ENCODE data around the gene UFC1.
"Not testable (repeated sequence)": the region's sequence is repeated elsewhere in the genome, so short reads cannot be mapped to it uniquely, and the experiment has no call there.

The UFC1 gene

DNA sequence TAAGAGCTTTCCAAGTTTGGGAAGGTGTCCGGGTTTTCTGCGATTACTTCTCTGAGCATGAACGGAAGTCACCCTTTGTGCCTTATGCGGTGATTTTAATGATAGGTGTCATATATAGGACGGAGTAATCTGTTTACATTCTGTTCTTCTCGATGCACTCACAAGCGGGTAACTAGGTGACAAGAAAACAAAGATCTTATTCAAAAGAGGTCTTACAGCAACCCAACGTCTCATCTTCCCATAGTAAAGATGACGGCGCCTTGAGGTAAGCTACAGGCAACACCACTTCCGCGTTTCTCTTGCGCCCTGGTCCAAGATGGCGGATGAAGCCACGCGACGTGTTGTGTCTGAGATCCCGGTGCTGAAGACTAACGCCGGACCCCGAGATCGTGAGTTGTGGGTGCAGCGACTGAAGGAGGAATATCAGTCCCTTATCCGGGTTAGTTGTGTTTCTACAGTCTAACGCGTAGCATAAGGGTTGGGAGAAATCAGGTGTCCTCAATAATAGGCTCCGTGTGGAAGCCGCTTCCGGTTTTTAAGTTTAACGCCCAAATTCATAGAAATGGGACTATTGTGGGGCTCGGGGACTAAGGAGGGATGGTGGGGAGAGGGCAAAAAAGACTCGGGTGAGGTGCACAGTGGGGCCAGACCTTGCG, at the start of gene UFC1:
UFC1 (plus strand) TSS at position 297 of the 656 bp plus-strand sequence; CDS start at position 317, 20 bp downstream.
- DNase-seq, result peak; percentile 90 to 94

DNA sequence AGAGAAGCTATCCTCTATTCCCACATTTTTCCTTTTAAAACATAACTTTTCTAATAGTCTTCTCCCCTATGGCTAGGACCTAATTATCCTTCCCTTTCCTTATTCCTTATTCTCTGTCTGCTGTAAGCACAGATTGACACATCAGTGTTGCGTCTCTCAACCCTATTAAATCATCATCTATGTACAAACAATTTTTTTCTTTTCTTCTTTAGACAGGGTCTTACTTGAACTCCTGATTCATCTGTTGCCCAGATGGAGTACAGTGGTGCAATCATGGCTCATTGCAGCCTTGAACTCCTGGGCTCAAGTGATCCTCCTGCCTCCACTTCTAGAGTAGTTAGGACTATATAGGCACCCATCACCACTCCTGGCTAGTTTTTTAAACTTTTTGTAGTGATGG, 47.3 kb upstream of the UFC1 start:
- no peak for DNase-seq

DNA sequence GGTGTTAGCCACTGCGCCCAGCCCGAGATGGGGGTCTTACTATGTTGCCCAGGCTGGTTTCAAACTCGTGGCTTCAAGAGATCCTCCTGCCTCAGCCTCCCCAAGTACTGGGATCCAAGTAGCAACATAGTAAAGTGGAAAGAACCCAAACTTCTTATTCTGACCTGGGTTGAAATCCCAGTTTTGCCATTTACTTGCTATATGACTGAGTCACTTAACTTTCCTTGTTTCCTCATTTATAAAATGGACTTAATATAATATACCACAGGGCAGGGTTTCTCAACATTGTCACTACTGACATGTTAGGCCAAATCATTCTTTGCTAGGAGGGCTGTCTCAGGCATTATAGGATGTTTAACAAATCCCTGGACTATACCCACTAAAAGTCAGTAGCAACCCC, 42.7 kb upstream of the UFC1 start:
- DNase-seq, result no peak

DNA sequence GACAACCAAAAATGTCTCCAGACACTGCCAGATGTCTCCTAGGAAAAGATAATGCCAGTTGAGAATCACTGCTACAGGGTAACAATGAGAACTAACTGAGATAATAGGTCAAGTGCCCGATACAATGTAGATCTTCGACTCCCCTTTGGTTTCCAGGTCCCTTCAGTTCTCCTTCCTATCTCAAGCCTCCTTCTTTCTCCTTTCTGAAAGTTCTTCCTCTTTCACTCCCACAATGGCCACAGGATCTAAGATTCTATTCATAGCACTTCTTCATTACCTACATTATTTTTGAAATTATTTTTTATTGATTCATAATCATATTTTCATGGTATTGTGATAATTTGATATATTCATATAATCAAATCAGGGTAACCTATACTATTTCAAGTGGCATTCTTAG, 42.3 kb upstream of the UFC1 start:
- DNase-seq, result peak; percentile 49 to 51

DNA sequence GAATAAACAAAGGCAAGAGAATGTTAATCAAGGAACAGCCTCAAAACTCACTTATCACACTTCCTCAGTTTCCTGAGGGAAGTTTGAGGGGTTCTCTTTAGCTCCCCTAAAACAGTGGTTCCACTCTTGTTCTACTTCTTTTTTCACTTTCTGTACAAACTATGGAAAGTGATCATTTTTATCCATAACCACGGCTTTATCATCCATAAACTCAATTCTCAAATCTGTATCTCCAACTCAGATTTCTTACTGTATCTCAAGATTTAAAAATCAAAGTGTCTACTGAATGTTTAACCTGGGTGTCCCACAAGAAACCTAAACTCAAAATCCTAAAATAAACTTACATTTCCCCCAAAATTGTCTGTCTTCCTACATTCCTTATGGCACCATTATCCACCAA, 39.9 kb upstream of the UFC1 start:
- no peak for DNase-seq

DNA sequence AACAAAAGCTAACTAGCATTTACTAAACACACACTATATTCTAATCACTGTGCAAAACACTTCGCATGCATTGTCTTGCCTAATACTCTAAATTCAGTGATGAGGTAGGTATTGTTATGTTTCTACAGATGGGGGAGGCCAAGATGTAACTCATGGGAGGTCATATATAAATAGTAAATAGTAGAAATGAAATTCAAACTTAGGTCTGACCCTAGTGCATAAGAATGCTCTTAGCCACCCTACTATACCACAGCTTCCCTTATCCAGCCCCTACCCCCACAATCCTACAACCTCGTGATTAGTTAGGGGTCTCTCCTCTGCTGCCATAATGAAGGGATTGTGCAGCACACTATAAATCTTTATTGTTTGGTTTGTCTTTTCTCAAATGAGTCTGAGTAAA, 39.2 kb upstream of the UFC1 start:
- no peak for DNase-seq

DNA sequence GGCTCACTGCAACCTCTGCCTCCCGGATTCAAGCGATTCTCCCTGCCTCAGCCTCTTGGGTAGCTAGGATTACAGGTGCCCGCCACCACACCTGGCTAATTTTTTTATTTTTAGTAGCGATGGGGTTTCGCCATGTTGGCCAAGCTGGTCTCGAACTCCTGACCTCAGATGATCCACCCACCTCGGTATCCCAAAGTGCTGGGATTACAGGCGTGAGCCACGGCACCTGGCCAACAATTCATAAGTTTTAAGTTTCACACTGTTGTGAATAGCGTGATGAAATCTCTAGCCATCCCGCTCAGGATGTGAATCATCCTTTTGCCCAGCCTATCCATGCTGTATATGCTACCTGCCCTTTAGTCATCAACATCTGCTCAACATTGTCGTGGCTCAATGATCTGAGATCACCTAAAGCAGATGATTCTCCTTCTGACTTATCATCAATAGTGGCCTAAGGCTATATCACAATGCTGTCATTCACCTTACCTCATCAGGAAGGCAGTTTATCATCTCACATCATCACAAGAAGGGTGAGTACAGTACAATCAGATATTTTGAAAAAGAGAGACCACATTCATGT, 38.6 kb upstream of the UFC1 start:
- DNase-seq, result no peak

DNA sequence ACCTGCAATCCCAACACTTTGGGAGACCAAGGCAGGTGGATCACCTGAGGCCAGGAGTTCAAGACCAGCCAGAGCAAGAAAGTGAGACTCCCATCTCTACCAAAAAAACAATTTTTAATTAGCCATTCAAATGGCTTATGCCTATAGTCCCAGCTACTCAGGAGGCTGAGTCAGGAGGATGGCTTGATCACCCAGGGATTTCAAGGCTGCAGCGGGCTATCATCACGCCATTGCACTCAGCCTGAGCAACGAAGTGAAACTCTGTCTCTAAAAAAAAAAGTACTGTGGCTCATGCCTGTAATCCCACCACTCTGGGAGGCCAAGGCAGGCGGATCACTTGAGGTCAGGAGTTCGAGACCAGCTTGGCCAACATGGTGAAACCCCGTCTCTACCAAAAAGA, 37.8 kb upstream of the UFC1 start:
- DNase-seq, result not testable (repeated sequence)

DNA sequence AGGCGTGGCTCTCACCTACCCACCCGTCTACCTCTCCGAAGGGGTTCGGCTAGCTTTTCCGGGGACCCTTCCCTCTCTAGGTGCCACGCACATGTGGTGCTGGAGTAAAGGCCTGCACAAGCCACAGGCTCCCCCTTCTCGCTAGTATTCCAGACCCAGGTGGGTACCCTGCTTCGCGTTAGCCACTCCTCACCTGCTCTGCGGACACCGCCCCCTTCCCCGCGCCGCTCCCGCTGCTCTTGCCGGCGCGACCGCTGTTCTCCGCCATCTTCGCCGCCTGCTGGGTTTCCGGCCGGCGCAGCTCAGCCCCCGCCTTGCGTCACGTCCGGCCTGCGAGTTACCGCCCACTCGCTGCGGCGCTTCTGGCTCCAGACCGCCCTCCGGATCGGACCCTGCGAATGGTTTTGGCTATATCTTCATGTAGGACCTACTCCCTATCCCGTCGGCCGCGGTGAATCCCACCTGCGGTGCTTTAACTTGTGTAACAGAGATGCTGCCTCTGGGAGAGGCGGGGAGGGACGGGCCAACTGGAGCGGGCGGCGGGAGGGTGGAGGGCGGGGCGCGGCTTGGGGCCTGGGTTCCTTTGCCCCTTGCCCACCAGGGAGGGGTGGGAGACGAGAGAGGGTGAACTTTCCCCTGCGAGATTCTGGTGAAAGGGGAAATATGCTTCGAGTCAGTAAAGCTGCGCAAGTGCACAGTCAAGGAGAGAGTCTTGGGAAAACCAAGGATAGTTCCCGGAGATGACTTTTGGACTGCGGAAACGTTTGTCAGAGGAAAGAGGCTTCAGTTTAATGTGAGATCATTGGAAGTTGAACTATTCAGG, 35.8 kb upstream of the UFC1 start, which contains the start of the genes NIT1 and PFDN2:
NIT1 (plus strand) TSS at position 347 of the 823 bp plus-strand sequence; CDS start at position 419, 72 bp downstream.
PFDN2 (minus strand) TSS at position 279 of the 823 bp plus-strand sequence; CDS start at position 268, 11 bp downstream.
- peak; percentile 77 for DNase-seq

DNA sequence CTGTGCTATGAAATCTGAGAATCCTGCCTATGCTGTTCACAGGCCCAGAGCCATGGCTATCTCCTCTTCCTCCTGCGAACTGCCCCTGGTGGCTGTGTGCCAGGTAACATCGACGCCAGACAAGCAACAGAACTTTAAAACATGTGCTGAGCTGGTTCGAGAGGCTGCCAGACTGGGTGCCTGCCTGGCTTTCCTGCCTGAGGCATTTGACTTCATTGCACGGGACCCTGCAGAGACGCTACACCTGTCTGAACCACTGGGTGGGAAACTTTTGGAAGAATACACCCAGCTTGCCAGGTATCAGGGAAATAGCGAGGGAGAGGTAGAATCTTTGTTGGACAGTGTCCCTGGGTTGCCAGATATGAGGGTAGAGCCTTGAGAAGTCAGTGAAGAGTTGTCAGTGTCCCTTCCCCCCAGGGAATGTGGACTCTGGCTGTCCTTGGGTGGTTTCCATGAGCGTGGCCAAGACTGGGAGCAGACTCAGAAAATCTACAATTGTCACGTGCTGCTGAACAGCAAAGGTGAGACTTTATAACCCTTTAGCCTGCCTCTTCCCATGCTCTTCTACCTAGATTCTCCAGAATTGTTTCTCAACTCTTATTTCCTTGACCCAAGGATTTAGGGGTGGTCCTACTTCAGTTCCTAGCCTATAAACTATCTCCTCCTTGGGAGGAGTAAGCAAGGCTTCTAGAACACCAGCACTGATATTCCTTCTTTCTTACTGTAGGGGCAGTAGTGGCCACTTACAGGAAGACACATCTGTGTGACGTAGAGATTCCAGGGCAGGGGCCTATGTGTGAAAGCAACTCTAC, 34.5 kb upstream of the UFC1 start:
- DNase-seq, result peak; percentile 85 to 88

DNA sequence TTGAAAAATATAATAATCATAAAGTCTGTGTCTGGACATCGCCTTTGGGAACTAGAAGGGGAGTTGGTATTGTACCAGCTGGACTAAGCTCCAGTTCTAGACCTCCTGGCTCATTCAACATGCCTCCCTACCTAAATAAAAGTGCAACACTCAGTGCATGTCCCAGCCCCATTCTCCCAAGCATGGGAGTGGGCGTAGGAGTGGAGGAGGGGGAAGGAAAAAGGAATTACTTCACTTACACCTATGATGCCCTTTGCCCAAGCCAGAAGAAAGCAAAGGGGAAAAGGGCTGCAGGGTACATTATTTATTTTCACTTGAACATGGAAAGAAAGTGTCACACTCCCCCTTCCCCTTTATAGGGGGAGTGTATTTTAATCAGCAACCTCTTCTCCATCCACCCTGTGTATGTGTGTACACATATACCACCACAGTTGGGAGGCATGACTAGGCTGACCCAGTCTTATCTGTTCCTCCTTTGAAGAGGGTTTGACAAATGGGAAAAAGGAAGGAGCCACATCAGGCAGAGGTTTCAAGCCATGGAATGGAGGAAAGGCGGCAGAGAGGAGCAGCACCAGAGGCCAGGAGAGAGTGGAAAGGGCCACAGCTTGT, 32.6 kb upstream of the UFC1 start:
- no peak for DNase-seq

DNA sequence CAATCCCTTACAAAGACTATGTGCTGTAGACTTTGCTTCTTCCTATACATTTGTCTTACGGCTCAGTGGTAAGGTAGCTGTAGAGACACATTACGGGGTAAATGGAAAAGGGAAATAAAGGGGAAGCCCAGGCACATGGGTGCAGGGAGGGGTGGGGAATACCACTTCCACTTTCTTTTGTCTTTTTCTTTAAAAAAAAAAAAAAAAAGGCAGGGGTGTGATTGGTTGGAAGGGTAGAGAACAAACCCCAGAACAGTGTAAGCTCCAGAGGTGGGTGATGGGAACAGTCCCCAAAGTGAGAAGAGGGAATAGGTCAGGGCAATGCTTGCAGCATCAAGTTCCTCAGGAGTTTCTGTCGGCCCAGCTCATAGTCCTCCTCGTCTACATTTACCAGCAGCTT, 31.9 kb upstream of the UFC1 start:
- DNase-seq, result peak; percentile 47

DNA sequence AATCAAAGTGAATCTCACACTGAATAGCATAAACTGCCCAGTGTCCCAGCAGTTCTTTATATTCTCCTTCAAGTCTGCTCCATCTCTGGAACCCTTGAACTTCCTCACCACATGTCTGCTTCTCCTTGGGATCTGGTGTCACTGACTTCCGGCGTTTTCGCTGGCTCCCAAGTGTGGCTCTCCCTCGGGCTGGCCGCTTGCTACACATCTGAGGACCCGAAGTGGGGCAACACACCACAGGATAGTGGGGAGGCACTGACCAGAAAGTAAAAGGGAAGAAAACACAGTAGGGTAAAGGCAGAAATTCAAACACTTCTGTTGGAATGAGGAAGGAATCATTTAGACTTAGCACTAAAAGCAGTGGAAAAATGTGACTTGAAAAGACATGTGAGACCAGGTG, 30.8 kb upstream of the UFC1 start:
- no peak for DNase-seq

DNA sequence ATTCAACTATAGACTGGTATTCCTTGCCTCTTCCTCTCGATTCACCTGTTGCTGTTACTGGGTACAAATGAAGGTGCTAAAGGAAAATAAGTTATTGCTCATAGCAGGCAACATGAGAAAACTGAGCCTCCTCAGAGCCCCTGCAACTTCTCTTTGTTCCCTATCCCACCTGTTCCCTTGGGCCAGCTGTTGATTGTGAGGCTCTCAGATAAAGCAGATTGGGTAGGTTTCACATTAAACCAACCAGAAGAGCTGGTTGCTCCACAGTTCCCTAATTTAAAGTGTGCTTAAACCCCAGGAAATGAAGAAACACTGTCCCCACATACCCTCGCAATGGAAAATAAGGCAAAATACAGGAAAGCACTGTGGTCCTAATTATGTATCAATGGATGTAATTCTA, 26.1 kb upstream of the UFC1 start:
- DNase-seq, result peak; percentile 50 to 55

DNA sequence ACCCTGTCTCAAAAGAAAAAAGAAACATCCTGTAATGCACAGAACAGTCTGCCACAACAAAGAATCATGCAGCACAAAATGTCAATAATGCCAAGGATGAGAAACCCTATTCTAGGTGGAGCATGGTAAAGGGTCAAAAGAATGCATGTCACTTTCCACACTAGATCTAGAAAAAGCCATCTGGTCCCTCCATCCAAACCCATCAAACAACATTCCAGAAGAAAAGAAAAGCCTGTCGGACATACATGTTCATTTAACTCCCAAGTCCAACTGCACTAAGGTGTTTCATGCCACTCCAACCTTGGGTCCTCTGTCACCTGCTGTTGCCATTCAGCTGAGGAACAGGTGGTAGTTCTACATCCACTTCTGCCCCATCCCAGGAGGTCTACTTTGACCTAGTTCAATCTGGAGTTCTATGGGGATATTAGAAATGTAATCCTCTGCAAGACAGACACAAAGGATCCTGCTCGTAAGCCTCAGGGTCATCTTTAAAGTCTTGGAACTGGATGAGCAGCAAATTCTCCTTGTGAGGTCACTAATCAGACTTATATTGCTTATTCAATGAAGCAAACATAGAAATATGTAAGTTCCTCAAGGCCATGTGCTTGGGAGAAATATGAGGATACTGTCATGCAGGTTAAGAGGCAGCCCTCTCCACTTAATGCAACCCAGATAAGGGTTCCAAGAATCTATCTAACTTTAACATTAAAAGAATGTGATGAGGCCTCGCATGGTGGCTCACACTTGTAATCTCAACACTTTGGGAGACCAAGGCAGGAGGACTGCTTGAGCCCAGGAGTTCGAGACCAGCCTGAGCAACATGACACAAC, 25.0 kb upstream of the UFC1 start:
- DNase-seq, result no peak

DNA sequence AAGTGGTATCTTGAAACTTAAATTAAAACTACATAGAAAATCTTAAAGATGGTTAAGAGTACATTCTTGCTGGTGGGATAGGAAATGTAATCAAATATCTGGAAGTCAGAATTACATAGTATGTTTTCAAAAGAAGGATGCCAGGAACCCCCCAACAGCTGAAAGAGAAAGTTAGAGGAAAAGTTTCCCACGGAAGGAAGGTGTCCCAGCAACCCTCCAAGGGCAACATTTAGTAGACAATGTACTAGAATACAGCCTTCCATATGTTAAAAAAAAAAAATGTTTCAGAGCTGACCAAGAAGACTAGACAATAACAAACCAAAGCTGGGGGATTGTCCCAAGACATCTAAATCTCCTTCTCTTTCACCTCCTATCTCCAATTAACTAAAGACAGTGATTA, 23.5 kb upstream of the UFC1 start:
- no peak for DNase-seq

DNA sequence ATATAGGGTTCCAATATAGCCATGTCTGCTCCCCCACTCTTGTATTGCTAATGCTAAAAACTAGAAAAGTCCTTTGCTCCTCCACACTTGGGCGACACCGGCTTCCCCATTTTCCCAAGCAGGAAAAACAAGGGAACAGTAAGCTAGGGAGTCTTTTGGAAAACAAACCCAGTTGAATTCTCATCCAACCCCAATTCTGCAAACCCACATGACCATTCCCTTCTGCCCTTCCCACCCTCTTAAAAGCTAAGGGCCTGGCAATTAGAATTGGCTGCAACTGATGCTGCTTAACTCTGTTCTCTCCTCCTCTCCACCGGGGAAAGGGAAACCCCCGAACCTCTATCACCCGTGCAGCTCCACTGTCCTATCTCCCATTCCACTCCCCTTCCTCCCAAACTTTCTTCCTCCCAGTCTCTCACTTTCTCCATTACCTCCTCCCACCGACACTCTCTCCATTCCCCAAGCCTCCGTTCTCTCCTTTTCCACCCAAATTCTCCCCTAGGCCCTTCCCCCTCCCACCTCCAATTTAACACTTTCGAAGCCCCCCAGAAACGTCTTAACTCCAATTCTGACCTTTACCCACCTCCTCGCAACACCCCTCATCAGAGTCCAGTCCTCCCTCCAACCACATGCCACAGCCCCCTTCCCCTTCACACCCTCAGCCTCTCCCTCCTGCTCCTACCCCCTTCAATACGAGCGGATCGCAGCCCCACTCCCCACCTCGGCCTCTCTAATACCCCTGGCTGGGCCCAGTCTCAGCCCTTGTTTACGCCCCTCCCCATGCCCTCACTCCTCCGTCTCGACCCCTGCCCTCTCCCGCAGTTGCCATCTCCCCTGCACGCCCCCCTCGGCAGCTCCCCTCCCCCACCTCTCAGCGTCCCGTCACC, 22.0 kb upstream of the UFC1 start:
- peak; percentile 24 to 34 for DNase-seq

DNA sequence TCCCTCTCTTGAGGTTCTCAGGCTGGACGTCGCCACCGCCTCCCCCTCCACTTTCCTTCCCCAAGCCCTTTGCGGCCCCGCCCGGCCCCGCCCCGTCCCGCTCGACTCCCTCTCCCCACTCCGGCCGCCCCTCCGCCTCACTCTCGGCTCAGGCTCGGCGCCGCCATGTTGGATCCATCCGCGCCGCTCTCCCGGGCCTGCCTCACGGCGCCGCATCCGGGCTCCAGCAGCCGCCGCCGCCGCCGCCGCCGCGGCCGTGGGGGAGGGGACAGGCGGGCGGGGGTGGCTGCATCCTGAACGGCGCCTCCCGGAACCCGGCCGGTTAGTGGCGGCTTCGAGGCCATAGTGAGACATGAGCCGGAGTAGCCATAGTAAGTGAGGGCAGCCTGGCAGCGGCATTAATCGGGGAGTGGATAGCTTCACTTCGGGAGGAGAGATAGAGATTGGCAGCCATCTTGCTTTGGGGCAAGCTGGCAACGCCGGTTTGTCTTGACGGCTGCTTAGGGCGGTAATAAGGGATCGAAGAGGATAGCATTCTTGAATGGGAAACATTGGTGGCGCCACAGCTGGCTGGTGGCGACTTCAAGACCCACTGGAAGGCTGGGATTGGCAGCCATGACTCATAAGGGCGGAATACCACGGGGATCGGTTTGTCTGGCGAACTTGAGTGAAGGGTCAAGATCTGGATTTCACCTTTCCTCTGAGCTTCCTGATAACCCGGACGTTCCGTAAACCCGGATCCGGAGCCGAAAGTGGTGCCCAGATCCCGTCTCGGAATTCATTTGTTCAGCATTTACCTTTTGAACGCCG, 21.2 kb upstream of the UFC1 start, which contains the start of gene DEDD:
DEDD (minus strand) TSS at position 258 of the 810 bp plus-strand sequence. CDS start 8,205 bp downstream, outside the sequence.
- DNase-seq, result peak; percentile 91 to 93

DNA sequence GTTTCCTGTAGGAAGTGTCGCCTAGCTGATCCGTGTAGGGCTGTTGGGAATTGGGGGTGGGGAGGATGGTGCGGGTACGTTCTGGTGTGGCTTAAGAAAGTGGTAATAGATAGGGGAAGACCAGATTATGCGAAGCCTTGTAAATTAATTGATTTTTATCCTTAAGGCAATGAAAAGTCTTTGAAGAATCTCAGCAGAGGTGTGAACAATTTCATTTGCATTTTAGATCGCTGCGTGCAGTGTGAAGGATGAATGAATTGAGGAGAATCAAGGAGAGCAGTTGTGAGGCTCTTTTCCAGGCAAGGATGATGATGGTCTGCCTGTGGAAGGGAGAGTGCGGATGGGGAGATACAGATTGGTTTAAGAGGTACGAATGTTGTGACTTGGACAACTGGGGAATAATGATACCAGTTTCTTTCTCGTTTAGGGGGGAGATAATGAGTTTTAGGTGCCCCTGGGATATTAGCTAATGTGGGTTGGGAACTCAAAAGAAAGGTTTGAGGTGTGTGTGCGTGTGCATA, 20.5 kb upstream of the UFC1 start:
- no peak for DNase-seq

All from Kasumi-1 (cell line).